GM18909 (cell line): ENCODE measurements around the gene COX6B2.

Source experiments
- ATAC-seq: cut with Tn5 transposase; IDR thresholded peaks from one replicate; pipeline ENCODE4 v1.9.1; 2021; ENCODE audit warnings: mild to moderate bottlenecking; ENCODE audit not compliant: unreplicated experiment, poor library complexity

The COX6B2 gene

GRCh38 chr19:55315956-55316525, 38.5 kb downstream of the COX6B2 start:
- no peak for ATAC-seq

GRCh38 chr19:55314396-55314795, 40.1 kb downstream of the COX6B2 start:
- no peak for ATAC-seq

GRCh38 chr19:55312621-55313512, 41.7 kb downstream of the COX6B2 start:
- no peak for ATAC-seq

GRCh38 chr19:55311797-55312196, 42.7 kb downstream of the COX6B2 start:
- ATAC-seq: no peak

- no peak for ATAC-seq
Observed at GRCh38 chr19:55311397-55311796, 43.1 kb downstream of the COX6B2 start.

- no peak for ATAC-seq
Observed at GRCh38 chr19:55310498-55310897, 44.0 kb downstream of the COX6B2 start.

- ATAC-seq: no peak
Observed at GRCh38 chr19:55309448-55309847, 45.1 kb downstream of the COX6B2 start.

- ATAC-seq: no peak
Observed at GRCh38 chr19:55308281-55308680, 46.2 kb downstream of the COX6B2 start.

GRCh38 chr19:55306712-55307111, 47.8 kb downstream of the COX6B2 start:
- no peak for ATAC-seq

- no peak for ATAC-seq
Observed at GRCh38 chr19:55305983-55306562, 48.4 kb downstream of the COX6B2 start.

GRCh38 chr19:55305491-55305890, 49.0 kb downstream of the COX6B2 start:
- no peak for ATAC-seq

GRCh38 chr19:55304980-55305379, 49.5 kb downstream of the COX6B2 start:
- ATAC-seq: no peak

GRCh38 chr19:55304279-55304978, 50.1 kb downstream of the COX6B2 start:
- no peak for ATAC-seq

GRCh38 chr19:55303477-55303876, 51.0 kb downstream of the COX6B2 start:
- no peak for ATAC-seq

- ATAC-seq: no peak
Observed at GRCh38 chr19:55302318-55302703, 52.2 kb downstream of the COX6B2 start.

- peak; percentile 74 for ATAC-seq
Observed at GRCh38 chr19:55301459-55302317, 52.8 kb downstream of the COX6B2 start.

- ATAC-seq: no peak
Observed at GRCh38 chr19:55300886-55301458, 53.5 kb downstream of the COX6B2 start.

GRCh38 chr19:55299991-55300390, 54.5 kb downstream of the COX6B2 start:
- no peak for ATAC-seq
